Progenitor cell of endocrine pancreas (in vitro differentiated cells): Measurements from ENCODE around the gene PYGO1. TPM values are rescaled to one million over a fixed set of nuclear protein-coding genes. Genes with fewer than 3 reads are reported as not detected.
A peak's percentile ranks its signal among the peaks of the same experiment; 100 is the strongest.

ENCODE experiments used
- DNase-seq: peaks from one replicate; pipeline ENCODE4 v3.0.0; 2021; ENCODE audit warnings: low spot score; ENCODE audit not compliant: unreplicated experiment
- H3K27ac Mint-ChIP-seq: 2 replicates; pipeline ENCODE4 v1.8.0; 2021; ENCODE audit warnings: mild to moderate bottlenecking, moderate library complexity, mixed read lengths
- H3K27me3 Mint-ChIP-seq: 2 replicates; pipeline ENCODE4 v1.8.0; 2021; ENCODE audit warnings: mixed read lengths
- H3K36me3 Mint-ChIP-seq: 2 replicates; pipeline ENCODE4 v1.8.0; 2022; ENCODE audit warnings: mixed read lengths; ENCODE audit not compliant: insufficient read depth
- H3K4me1 Mint-ChIP-seq: 2 replicates; pipeline ENCODE4 v1.8.0; 2021; ENCODE audit warnings: low read depth, mixed read lengths
- H3K4me3 Mint-ChIP-seq: 2 replicates; pipeline ENCODE4 v1.8.0; 2021; ENCODE audit warnings: low read depth, mild to moderate bottlenecking, moderate library complexity, mixed read lengths
- H3K9me3 Mint-ChIP-seq: 2 replicates; pipeline ENCODE4 v1.8.0; 2021; ENCODE audit warnings: low read depth, mixed read lengths
- total RNA-seq: library from RNA; stranded (reverse); gene quantifications from 2 replicates; pipeline ENCODE4 v1.2.1, GENCODE V29; 2021
- TF ChIP-seq, protein P1 (sequence below): fragments of 200-600 bp; sonication (generic); IDR thresholded peaks from one replicate; pipeline ENCODE4 v1.5.0; 2021; ENCODE audit warnings: antibody characterized with exemption, mild to moderate bottlenecking; ENCODE audit not compliant: unreplicated experiment

PYGO1 gene
- total RNA-seq, 1 donor from 2014 or later: 19.9 TPM

DNA sequence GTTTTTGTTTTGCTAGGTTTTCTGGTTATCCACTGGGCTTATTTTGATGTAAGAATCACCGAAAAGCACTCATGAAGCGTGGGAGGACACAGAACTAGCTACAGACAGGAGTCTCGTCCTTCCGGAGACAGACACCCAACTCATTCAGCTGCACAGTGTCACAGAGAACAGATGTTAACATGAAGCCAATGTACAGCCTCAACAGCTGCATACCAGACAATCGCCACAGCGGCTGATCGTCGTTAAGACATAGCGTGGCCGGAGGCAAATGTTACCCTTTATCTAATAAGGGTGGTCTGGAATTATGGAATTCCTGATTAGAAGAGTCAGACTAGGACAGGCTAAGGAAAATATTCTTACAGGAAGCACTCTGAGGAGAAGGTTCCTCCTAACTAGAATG is 1.1 kb upstream of the PYGO1 start:
- no peaks in the 10 kb centered on the region for H3K36me3 Mint-ChIP-seq
- peak overlapping the region; percentile 94 for H3K27ac Mint-ChIP-seq
- no peak for DNase-seq
- H3K4me1 Mint-ChIP-seq: peaks cover 2% of the 10 kb centered on the region
- no peaks in the 10 kb centered on the region for H3K9me3 Mint-ChIP-seq
- peak overlapping the region; percentile 80 for H3K4me3 Mint-ChIP-seq
- H3K27me3 Mint-ChIP-seq: peaks cover 26% of the 10 kb centered on the region
- TF ChIP-seq, protein P1, sequence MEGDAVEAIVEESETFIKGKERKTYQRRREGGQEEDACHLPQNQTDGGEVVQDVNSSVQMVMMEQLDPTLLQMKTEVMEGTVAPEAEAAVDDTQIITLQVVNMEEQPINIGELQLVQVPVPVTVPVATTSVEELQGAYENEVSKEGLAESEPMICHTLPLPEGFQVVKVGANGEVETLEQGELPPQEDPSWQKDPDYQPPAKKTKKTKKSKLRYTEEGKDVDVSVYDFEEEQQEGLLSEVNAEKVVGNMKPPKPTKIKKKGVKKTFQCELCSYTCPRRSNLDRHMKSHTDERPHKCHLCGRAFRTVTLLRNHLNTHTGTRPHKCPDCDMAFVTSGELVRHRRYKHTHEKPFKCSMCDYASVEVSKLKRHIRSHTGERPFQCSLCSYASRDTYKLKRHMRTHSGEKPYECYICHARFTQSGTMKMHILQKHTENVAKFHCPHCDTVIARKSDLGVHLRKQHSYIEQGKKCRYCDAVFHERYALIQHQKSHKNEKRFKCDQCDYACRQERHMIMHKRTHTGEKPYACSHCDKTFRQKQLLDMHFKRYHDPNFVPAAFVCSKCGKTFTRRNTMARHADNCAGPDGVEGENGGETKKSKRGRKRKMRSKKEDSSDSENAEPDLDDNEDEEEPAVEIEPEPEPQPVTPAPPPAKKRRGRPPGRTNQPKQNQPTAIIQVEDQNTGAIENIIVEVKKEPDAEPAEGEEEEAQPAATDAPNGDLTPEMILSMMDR: no peak

DNA sequence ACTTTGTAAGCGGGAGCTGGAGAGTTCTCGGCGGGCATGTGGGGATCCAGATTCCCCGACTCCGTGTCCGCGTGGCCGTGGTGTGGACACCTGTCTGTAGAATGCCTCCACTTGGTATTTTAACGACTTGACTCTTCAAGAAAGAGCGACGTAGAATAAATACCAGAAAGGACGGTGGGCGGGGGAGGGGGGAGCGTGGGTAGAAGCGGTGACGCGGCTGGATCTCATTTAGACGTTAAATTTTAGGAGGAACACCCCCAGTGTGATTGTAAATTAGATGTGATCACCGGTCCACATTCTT is 620 bp upstream of the PYGO1 start:
- peaks cover under 1% of the 10 kb centered on the region for H3K36me3 Mint-ChIP-seq
- peak overlapping the region; percentile 94 for H3K27ac Mint-ChIP-seq

DNA sequence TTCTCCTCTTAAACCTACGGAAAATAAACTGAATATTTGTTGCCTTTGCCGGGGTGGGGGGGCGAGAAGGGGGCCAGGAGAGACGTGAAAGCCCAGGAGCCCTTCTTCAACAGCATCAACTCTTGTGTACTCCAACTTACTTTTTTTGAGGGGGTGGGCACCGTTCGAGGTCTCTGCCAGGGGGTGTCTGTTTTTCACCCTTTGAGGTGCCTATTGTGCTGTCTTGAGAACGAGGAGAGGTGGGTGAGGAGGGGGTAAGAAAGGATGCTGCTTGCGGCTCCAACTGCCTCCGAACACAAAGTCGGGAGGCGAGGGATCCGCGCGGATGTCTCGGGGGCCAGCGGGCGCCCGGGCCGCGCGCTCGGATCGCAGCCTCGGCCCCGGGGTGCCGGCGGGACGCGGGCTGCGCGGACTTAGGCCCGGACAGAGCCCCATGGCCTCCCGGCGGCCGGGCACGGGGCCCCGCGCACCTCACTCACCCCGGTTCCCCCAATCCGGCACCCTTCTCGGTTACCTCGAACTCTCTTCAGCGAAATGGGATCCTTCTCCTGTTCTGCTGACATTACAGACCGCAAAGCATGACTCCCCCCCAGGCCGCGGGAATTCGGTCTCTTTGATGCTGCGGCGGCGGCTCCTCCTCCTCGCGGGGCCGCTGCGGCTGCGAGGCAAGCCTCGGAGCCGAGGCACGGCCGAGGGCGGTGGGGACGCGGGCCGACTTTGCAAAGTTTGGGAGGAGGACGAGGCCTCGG is 650 bp downstream of the PYGO1 start:
- H3K27ac Mint-ChIP-seq: no peak overlapping the region

More for the DNA sequence above, 620 bp upstream of the PYGO1 start:
- DNase-seq: no peak
- peaks cover 2% of the 10 kb centered on the region for H3K4me1 Mint-ChIP-seq
- TF ChIP-seq, protein P1: no peak
- H3K9me3 Mint-ChIP-seq: no peaks in the 10 kb centered on the region
- peaks cover 29% of the 10 kb centered on the region for H3K27me3 Mint-ChIP-seq
- H3K4me3 Mint-ChIP-seq: peak overlapping the region; percentile 80

DNA sequence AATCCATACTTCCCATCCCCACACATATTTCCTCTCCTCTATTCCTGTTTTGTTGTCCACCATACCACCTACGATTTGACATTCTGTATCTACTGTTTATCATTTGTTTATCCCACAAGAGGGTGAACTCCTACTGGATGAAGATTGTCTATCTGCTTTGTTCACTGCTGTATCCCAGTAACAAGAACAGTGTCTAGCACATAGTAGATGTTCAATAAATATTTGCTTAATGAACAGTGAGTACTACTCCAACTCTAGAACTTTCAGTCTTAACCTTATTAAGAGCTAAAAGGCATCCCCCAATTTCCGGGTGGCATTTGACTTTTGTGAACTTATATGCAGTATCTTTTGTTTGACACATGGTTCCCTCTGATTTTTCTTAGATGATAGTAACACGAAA is 1.3 kb downstream of the PYGO1 start:
- DNase-seq: no peak
- no peak overlapping the region for H3K4me3 Mint-ChIP-seq
- peaks cover 35% of the 10 kb centered on the region for H3K27me3 Mint-ChIP-seq
- H3K9me3 Mint-ChIP-seq: no peaks in the 10 kb centered on the region
- H3K36me3 Mint-ChIP-seq: peaks cover 2% of the 10 kb centered on the region
- no peak overlapping the region for H3K27ac Mint-ChIP-seq
- peaks cover 2% of the 10 kb centered on the region for H3K4me1 Mint-ChIP-seq
- TF ChIP-seq, protein P1: no peak

More for the DNA sequence above, 650 bp downstream of the PYGO1 start:
- peaks cover 2% of the 10 kb centered on the region for H3K36me3 Mint-ChIP-seq
- peak; percentile 50 for DNase-seq
- peak overlapping the region; percentile 80 for H3K4me3 Mint-ChIP-seq
- no peaks in the 10 kb centered on the region for H3K9me3 Mint-ChIP-seq
- TF ChIP-seq, protein P1: no peak
- H3K27me3 Mint-ChIP-seq: peaks cover 34% of the 10 kb centered on the region
- H3K4me1 Mint-ChIP-seq: peaks cover 2% of the 10 kb centered on the region

DNA sequence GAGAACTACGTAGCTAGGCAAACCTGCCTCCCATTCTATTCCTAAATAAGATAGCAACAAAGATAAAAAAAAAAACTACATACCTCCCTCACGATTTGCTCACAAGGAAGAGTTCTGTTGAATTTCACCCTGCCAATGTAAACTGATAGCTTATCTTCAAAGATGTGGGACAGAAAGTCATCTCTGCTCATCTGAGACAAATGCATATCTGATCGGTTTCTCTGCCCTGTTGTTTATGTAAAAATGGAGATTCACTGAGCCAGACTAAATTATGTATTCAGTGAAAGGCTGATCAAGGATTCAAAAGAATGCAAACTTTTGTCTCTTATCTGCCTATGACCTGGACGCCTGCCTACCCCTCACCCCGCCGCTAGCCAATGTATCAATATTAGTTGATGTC is 11.2 kb downstream of the PYGO1 start:
- no peak overlapping the region for H3K4me3 Mint-ChIP-seq
- H3K27ac Mint-ChIP-seq: no peak overlapping the region
- DNase-seq: no peak
- peaks cover 13% of the 10 kb centered on the region for H3K4me1 Mint-ChIP-seq
- TF ChIP-seq, protein P1: no peak
- H3K9me3 Mint-ChIP-seq: peaks cover 7% of the 10 kb centered on the region
- H3K36me3 Mint-ChIP-seq: peaks cover 7% of the 10 kb centered on the region
- H3K27me3 Mint-ChIP-seq: peaks cover 3% of the 10 kb centered on the region
